Measurements from ENCODE around the gene RASSF7.

Gene RASSF7

GRCh38 chr11:550746-551085, 10.1 kb upstream of the RASSF7 start:
- DNase-seq (ENCODE audit: extremely low read depth in 1 of 2, low read depth in 1 of 2): no peak

GRCh38 chr11:551131-551530, 9.6 kb upstream of the RASSF7 start:
- no peak for DNase-seq (ENCODE audit: extremely low read depth in 1 of 2, low read depth in 1 of 2)

GRCh38 chr11:551596-551995, 9.2 kb upstream of the RASSF7 start:
- no peak for DNase-seq (ENCODE audit: extremely low read depth in 1 of 2, low read depth in 1 of 2)

- DNase-seq (ENCODE audit: extremely low read depth in 1 of 2, low read depth in 1 of 2): no peak
Observed at GRCh38 chr11:553083-553987, 7.4 kb upstream of the RASSF7 start.

- no peak for DNase-seq (ENCODE audit: extremely low read depth in 1 of 2, low read depth in 1 of 2)
Observed at GRCh38 chr11:553988-554340, 6.8 kb upstream of the RASSF7 start.

GRCh38 chr11:554428-555226, 6.1 kb upstream of the RASSF7 start:
- peak; percentile 58 to 70 for DNase-seq (ENCODE audit: extremely low read depth in 1 of 2, low read depth in 1 of 2)

- DNase-seq (ENCODE audit: extremely low read depth in 1 of 2, low read depth in 1 of 2): no peak
Observed at GRCh38 chr11:555227-555779, 5.5 kb upstream of the RASSF7 start.

GRCh38 chr11:555780-556661, 4.7 kb upstream of the RASSF7 start:
- no peak for DNase-seq (ENCODE audit: extremely low read depth in 1 of 2, low read depth in 1 of 2)

- no peak for DNase-seq (ENCODE audit: extremely low read depth in 1 of 2, low read depth in 1 of 2)
Observed at GRCh38 chr11:556662-557256, 4.0 kb upstream of the RASSF7 start.

- no peak for DNase-seq (ENCODE audit: extremely low read depth in 1 of 2, low read depth in 1 of 2)
Observed at GRCh38 chr11:557328-558132, 3.2 kb upstream of the RASSF7 start.

- no peak for DNase-seq (ENCODE audit: extremely low read depth in 1 of 2, low read depth in 1 of 2)
Observed at GRCh38 chr11:558503-558902, 2.3 kb upstream of the RASSF7 start.

GRCh38 chr11:559020-559620, 1.6 kb upstream of the RASSF7 start:
- no peak for DNase-seq (ENCODE audit: extremely low read depth in 1 of 2, low read depth in 1 of 2)

- DNase-seq (ENCODE audit: extremely low read depth in 1 of 2, low read depth in 1 of 2): no peak
Observed at GRCh38 chr11:559712-560304, 962 bp upstream of the RASSF7 start.

- no peak for DNase-seq (ENCODE audit: extremely low read depth in 1 of 2, low read depth in 1 of 2)
Observed at GRCh38 chr11:561148-562003, 606 bp downstream of the RASSF7 start.

- DNase-seq (ENCODE audit: extremely low read depth in 1 of 2, low read depth in 1 of 2): no peak
Observed at GRCh38 chr11:562046-562645, 1.4 kb downstream of the RASSF7 start.

GRCh38 chr11:563066-563811, 2.5 kb downstream of the RASSF7 start:
- DNase-seq (ENCODE audit: extremely low read depth in 1 of 2, low read depth in 1 of 2): no peak

All from activated CD8-positive, alpha-beta memory T cell treated with anti-CD3 and anti-CD28 coated beads for 1 hour (primary cell).